Activated CD8-positive, alpha-beta memory T cell treated with anti-CD3 and anti-CD28 coated beads, Interleukin-2, amount 50 U/mL, for 24 hours (primary cell): ENCODE data around the gene IFT88.

Source experiments
- DNase-seq: peaks from one replicate; pipeline ENCODE4 v3.0.0-alpha.2; 2020; ENCODE audit errors: extremely low read depth

IFT88 gene

GRCh38 chr13:20566468-20566897, 474 bp upstream of the IFT88 start:
- no peak for DNase-seq

GRCh38 chr13:20567881-20568528, 1.0 kb downstream of the IFT88 start:
- no peak for DNase-seq

- DNase-seq: no peak
These were observed 3.6 kb downstream of the IFT88 start for GRCh38 chr13:20570517-20570916.

GRCh38 chr13:20571676-20572075, 4.7 kb downstream of the IFT88 start:
- no peak for DNase-seq

GRCh38 chr13:20573186-20573585, 6.2 kb downstream of the IFT88 start:
- DNase-seq: no peak

- DNase-seq: no peak
These were observed 6.7 kb downstream of the IFT88 start for GRCh38 chr13:20573636-20574035.

- no peak for DNase-seq
These were observed 12.2 kb downstream of the IFT88 start for GRCh38 chr13:20579191-20579590.

GRCh38 chr13:20580257-20580656, 13.3 kb downstream of the IFT88 start:
- no peak for DNase-seq

GRCh38 chr13:20582026-20582425, 15.1 kb downstream of the IFT88 start:
- no peak for DNase-seq

GRCh38 chr13:20583803-20584293, 16.9 kb downstream of the IFT88 start:
- no peak for DNase-seq

- no peak for DNase-seq
These were observed 18.4 kb downstream of the IFT88 start for GRCh38 chr13:20585371-20585770.

GRCh38 chr13:20588529-20589110, 21.7 kb downstream of the IFT88 start:
- no peak for DNase-seq

- DNase-seq: no peak
These were observed 23.6 kb downstream of the IFT88 start for GRCh38 chr13:20590561-20590960.

- no peak for DNase-seq
These were observed 25.6 kb downstream of the IFT88 start for GRCh38 chr13:20592606-20593005.

GRCh38 chr13:20594280-20594679, 27.3 kb downstream of the IFT88 start:
- no peak for DNase-seq

- DNase-seq: no peak
These were observed 40.1 kb downstream of the IFT88 start for GRCh38 chr13:20607015-20607414.

- DNase-seq: no peak
These were observed 41.6 kb downstream of the IFT88 start for GRCh38 chr13:20608438-20609020.

GRCh38 chr13:20609145-20609544, 42.2 kb downstream of the IFT88 start:
- no peak for DNase-seq

- DNase-seq: no peak
These were observed 43.0 kb downstream of the IFT88 start for GRCh38 chr13:20610006-20610405.

- DNase-seq: no peak
These were observed 49.3 kb downstream of the IFT88 start for GRCh38 chr13:20616059-20616797.

GRCh38 chr13:20623000-20623399, 56.0 kb downstream of the IFT88 start:
- DNase-seq: no peak

- no peak for DNase-seq
These were observed 57.3 kb downstream of the IFT88 start for GRCh38 chr13:20624213-20624612.

GRCh38 chr13:20633802-20634201, 66.8 kb downstream of the IFT88 start:
- DNase-seq: no peak
